GM21825 (cell line): ENCODE measurements around the gene USP37.

ENCODE experiments used
- ATAC-seq: cut with Tn5 transposase; IDR thresholded peaks from one replicate; pipeline ENCODE4 v1.9.1; 2021; ENCODE audit warnings: mild to moderate bottlenecking, moderate library complexity; ENCODE audit not compliant: unreplicated experiment

The USP37 gene

DNA sequence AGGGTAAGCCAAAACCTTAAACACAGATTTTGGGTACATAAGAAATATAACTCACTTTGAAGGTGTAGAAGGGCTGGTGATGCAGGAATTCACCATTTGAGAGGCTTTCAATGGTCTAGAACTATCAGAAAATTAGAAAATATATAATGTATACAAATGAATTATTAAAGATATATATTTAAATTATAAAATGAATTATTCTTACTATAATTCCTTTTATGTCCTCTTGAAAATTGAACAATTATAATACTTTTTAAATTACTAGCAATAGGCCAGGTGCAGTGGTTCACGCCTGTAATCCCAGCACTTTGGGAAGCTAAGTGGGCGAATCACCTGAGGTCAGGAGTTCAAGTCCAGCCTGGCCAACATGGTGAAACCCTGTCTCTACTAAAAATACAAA, 88.6 kb downstream of the USP37 start:
- ATAC-seq, result no peak

DNA sequence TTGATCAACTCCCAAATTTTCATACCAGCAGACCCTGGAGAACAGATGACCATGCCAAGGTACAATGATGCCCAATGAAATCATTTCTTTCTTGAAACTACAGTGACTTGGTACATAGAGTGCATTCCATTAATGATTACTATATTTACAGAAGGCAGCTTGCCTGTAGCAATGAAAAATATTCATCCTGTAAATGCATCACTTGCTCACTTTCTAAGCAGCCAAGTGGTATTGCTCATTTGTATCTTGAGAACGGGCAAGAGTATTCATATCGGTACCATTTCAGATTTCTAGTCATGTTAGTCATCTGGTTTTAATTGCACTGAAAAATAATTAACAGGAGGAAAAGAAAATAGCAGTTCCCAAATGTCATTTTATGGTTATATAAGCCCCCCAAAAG, 89.6 kb downstream of the USP37 start:
- no peak for ATAC-seq

DNA sequence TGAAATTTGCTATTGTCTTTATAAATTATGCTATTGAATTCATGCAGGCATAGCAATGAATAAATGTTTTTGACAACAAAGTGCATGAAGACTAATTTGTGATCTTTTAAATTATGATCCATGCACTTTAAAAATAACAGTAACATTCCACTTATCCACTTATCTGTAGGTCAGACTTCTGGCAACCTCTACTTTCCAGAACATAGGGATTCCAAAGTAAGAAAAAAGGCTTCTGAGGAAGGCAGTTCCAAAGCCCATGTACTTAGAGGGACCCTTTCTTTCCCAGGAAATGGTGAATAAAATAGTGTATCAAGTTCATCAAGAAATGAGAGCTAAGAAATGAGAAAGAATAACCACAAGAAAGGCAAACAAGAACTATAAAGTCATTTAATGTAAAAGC, 90.9 kb downstream of the USP37 start:
- no peak for ATAC-seq

DNA sequence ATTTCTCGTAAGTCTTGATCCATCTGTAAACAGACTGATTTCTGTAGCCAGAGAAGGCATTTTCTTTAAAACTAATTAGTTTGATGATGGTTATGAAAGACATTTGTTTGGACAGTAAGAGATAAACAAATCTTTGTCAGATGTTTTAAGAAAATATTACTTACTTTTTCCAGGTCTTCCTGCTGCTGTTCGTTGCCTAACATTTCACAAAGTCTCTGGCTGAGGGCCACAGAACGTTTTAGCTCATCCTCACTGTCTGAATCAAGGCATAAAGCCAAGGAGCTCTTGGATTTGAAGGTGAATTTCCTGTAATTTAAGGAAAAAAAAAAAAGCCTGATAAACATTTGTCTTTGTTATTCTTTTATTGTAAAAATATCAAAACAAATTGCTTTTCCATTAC, 91.5 kb downstream of the USP37 start:
- no peak for ATAC-seq

DNA sequence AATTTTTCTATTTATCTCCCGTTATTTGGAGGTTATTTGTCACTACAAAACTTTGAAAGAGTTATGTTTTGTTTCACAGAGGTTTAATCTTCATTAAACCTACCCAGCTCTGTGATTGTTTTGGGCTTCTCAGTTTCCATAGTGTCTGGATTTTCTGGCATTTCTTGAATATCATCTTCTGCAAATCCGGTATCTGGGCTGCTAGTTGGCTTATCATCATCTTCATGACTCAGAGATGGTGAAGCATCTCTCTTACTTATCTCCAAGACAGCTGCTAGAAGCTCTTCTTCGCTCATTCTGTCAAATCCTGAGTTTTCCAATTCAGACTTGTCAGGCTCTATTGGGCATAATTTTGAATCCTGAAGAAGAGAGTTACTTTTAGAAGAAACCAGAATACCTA, 93.6 kb downstream of the USP37 start:
- no peak for ATAC-seq

DNA sequence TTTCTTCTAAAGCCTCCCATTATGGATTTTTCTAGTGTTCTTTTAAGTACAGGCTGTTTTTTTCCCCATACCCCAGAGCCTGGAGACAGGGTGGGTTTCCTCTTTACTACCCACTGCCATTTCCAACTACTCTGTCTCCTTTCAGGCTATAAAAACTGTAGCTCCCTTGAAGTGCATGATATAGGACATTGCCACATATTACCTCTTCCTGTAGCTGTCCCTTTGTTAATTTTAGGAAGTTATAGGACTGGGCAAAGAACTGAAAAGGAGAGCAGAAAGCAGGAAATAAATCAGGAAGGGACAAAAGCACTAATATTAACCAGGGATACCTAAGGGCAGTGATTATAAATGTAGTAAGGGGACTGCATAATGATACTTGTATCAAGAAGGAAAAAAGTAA, 95.2 kb downstream of the USP37 start:
- ATAC-seq, result no peak

DNA sequence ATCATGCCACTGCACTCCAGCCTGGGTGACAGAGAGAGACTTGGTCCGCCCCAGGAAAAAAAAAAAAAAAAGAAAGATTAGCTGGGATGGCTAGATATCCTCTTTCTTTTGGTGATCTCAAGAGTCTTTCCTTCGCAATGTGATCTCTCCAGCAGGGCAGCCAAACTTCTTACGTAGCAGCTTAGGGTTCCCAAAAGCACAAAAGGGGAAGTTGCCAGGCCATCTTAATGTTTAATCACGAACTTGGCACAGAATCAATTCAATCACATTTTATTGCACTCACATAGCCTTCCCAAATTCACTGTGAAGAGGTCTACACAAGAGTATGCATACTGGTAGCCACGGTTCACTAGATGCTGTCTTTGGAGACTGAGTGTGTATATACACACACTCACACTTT, 96.2 kb downstream of the USP37 start:
- ATAC-seq, result no peak

DNA sequence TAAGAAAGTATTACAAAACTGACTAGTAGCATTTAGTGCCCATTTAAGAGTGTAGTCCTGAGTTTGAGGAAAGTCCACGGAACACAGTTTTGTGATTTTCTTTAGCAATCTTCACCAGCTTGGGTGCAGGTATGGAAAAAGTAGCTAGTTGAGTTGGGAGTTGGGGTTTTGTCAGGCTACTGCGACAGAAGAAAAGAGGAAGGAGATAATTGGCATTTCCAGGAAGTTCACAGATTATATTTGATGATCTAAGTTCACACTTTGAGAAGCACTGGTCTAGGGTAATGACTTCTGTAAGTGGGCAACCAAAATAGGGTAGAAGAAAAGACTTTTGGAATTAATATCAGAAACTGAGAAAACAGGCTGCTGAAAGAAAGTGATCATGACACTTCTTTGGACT, 97.1 kb downstream of the USP37 start:
- no peak for ATAC-seq

DNA sequence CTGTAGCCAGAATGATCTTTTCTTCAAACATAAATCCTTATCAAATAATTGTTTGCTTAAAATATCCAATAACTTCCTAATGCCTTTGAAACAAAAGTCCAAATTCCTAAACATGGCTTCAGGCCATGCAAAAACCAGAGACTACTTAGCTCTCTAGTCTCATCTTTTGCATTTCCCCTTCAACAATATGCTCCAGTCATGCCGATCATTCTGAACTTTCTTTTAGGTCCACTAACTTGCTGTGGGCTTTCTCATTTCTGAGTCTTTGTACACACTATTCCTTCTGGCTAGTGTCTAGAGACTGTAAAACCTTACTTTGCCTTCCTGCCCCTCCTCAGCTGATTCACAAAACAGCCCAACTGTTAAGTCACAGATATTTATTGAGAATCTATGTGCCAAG, 97.7 kb downstream of the USP37 start:
- no peak for ATAC-seq

DNA sequence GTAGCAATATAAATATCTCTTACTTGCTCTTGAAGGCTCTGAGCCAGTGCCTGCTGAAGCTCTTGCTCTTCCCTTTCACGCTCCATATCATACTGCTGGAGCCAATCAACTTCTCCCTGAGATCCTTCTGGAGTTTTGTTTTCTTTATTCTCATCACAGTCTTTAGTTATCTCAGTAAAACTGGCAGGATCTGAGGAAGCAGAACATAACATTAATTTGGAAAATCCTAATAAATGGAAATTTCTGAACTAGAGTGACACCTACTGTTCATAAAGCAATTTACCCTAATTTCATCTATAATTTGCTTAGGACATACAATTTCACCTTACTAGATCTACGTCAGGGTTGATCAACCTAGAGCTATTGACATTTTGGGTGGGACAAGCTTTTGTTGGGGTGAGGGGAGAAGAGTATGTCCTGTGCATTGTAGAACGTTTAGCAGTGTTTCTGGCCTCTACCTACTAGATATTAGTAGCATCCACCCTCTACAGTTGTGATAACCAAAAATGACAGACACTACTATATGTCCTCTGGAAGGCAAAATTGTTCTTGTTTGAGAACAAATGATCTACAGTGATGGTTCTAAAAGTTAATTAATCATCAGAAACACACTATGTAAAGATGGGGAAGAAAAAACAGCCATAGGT, 102.0 kb downstream of the USP37 start:
- no peak for ATAC-seq

DNA sequence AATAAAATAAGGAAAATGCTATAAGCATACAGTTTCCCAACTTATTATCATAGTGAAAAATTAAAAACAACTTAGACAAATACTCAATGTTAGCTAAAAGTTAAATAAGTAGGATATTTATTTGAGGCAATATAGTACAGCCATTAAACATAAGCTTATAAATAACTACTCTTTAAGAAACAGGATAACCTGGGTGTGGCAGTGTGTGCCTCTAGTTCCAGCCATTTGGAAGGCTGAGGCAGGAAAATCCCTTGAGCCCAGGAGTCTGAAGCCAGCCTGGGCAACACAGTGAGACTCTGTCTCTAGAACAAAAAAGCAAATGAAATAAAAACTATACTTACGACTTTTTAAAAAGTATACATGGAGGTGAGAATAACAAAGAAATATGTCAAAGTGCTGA, 109.6 kb downstream of the USP37 start:
- no peak for ATAC-seq

DNA sequence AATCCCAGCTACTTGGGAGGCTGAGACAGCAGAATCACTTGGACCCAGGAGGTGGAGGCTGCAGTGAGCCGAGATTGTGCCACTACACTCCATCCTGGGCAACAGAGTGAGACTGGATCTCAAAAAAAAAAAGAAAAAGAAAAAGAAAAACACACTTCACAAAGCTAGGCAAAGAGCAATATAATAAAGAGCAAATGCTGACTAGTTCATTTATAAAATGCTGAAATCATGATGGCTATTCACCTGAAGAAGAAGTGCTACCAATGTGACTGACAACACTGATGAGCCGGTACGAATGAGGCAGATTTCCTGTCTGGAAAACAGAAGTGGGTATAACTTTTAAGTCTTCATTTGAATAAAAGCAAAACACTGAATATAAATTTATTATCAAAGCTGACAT, 111.3 kb downstream of the USP37 start:
- ATAC-seq, result no peak

DNA sequence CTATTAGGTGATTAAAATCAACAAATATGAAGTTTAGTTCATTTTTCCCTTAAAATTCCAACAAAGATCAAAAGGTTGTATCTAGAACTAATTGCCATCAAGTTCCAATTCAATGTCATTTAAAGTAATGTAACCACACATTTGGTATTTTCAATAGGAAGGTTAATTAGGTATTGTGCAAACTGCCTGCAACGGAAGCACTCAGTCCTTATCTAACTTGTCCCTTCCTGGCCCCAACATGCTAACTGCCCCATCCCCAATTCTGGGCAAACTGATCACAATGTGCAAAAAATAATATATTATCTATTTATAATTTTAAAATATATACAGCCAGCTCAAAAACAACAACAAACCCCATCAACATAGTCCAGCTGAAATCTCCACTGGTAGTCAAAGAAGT, 116.1 kb downstream of the USP37 start:
- ATAC-seq, result no peak

DNA sequence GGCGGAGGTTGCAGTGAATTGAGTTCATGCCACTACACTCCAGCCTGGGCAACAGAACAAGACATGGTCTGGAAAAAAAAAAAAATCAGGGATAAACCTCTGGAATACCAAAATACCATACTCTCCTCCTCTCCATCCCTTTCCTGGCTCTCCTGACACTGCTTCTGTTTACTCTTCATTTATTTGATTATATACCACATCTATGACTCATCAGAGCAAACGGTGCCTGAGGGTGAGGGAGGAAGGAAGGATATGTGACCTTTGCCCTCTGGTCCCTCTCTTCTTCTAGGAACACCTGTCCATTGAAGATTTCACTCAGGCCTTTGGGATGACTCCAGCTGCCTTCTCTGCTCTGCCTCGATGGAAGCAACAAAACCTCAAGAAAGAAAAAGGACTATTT, 119.2 kb downstream of the USP37 start:
- ATAC-seq, result no peak

DNA sequence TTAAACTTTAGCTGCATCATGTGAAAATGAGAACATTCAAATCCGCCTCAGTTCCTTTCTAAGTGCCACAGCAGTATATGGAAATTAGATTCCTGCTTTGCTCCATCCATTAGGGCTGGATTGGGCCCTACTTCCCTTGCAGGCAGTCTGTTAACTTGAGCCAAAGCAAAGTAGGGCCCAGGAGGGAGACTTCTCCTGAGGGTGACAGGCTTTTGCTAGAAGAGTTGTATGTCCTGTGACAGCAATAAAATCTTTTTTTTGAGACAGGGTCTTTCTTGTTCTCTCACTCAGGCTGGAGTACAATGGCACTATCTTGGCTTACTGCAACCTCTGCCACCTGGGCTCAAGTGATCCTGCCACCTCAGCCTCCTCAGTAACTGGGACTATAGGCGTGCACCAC, 121.1 kb downstream of the USP37 start:
- no peak for ATAC-seq

DNA sequence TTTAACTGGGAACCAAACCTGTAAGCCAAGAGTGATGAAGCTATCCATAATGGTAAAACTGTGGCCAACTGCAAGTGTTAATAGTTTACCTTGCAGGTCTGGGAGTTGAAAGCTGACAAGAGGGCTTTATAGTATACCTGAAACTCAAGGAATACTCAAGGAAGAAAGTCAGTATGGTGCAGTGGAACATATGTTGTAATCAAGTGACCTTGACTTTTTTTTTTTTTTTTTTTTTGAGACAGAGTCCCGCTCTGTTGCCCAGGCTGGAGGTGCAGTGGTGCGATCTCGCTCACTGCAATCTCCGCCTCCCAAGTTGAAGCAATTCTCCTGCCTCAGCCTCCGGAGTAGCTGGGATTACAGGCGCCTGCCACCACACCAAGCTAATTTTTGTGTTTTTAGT, 121.6 kb downstream of the USP37 start:
- ATAC-seq, result no peak

DNA sequence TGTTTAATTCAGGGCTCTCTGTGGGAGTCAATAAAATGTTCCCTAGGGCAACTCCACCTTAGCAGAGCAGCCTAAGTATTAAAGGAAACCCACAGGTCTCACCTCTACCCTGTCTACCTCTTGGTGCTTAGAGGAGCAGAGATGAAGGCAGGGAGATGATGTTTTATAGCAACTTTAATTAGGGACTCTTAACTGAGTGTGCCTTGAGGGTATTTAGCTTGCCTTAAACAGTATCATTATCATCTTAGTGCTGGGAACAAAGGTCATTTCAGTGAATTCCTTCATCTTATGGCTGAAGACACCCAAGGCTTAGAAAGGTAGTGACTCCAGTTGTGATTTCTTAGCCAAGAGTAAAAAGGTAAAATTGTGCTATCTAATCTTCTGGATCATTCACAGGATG, 122.5 kb downstream of the USP37 start:
- ATAC-seq, result no peak

DNA sequence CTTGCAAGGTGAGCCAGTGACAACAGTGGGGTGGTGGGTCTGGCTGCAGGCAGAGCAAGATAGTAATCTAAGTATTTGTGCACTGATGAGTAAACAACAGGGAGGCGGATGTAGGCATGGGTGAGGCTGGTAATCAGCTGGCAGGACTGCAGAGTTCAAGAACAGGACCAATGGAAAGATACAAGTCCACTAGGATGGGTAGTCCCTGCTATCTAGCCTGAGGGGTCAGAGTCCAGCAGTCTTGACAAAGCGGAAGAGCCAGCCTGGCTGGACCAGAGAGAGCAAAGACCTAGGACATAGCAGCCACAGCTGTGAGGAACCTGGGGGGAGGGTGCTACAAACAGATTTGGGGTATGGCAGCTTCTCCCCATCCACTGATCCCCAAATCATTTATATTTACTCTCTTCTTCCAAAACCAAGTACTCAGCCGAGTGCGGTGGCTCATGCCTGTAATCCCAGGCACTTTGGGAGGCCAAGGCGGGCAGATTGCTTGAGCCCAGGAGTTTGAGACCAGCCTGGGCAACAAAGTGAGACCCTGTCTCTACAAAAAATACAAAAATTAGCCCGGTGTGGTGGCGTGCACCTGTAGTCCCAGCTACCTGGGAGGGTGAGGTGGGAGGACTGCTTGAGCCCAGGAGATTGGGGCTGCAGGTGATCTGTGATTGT, 123.3 kb downstream of the USP37 start:
- no peak for ATAC-seq

DNA sequence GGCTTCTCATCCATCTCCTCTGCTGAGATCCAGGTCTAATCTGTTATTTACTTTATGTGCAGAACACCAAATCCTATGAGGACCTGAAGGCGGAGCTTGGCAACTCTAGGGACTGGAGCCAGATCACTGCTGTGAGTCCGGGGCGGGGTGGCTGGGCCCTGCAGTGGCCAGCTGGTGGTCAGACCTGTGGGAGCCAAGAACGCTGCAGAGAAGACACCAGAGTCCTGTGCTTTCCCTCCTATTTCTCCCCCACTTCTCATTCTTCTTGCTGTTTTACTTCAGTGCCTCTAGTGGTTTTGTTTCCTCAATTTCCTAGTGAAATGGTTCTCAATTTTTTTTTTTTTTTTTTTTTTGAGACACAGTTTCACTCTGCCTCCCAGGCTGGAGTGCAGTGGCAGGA, 129.6 kb downstream of the USP37 start:
- ATAC-seq, result no peak

DNA sequence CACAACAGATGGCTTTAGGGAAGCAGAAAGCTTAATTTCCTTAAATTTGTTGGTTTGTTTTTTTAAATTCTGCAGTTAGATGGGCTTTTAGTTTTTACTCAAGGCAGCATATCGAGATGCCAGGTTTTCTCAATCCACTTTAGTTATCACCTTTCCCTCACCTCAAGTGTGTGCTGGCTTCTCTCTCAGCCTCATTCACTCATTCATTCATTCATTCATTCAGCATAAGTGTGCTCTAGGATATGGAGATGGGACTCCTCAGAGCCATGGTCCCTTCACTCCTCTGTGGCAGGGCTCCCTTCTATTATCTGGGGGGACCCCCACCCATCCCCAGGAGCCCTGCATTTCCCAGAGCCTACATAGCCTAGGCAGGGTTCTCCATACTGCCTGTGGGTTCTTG, 130.2 kb downstream of the USP37 start:
- ATAC-seq, result no peak

DNA sequence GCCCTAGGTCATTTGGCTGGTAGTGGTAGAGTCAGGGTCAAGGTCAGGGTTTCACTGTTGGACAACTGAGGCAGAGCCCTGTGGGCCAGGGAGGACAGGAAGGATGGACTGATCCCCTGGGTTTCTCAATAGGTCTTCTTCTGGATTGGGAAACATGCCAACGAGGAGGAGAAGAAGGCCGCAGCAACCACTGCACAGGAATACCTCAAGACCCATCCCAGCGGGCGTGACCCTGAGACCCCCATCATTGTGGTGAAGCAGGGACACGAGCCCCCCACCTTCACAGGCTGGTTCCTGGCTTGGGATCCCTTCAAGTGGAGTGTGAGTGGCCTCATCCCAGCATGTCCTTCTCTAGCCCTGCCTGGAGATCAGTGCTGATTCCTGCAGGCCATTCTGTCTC, 131.2 kb downstream of the USP37 start:
- no peak for ATAC-seq

DNA sequence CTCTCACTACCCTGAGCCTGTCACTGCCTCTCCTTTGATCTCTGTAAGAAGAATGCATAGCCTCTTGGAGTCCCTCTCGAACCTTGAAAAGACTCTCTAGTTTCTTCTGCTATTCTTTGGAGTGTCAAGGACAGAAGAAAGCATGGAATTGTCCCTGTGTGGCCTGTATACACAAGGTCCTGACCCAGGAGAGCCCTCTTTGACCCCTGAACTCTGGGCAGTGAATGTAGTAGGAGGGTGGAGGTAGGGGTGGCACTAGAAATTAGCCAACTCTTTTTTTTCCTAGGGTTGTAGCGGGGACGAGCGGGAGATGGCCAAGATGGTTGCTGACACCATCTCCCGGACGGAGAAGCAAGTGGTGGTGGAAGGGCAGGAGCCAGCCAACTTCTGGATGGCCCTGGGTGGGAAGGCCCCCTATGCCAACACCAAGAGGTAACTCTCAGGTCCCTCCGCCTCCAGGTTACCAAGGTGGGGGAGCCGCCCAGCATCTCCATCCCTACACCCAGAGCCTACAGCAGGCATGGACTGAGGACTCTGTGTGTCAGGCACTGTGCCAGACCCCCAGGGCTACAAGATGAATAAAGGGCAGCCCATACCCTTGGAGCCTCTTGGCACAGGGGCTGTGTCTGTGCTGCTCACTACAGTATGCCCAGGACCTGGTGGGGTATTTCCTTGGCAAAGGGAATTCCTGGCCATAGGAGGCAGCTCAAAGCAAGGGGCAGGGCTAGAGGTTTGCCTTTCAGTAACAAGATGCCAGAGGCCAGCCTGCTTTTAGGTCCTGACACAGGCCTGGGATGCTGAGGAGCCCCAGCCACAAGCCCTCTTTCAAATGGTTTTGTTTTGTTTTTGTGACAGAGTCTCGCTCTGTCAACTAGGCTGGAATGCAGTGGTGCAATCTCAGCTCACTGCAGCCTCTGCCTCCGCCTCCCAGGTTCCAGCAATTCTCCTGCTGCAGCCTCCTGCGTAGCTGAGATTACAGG, 132.9 kb downstream of the USP37 start:
- no peak for ATAC-seq
